Right renal pelvis (tissue), 4 donors: ENCODE results near the gene CD44. TPM values are rescaled to one million over a fixed set of nuclear protein-coding genes. Genes with fewer than 3 reads are reported as not detected.

Source experiments
- polyA plus RNA-seq, 4 donors: library from polyadenylated mRNA; unstranded; fragments of 120-200 nt; gene quantifications; one replicate each; pipeline ENCODE4 v1.2.1, GENCODE V29; 2013; ENCODE audit not compliant: insufficient read length in 4 of 4

The CD44 gene
- polyA plus RNA-seq, 4 donors = 11.6 to 15.2 (median 12.3) TPM

Other genes with a start within 250 kb of the CD44 start
- 10 to 100 TPM; 37.6 to 54.5 (median 43.7) TPM for gene APIP, start 222.8 kb upstream of the CD44 start, polyA plus RNA-seq
- gene PDHX, start 222.6 kb upstream of the CD44 start, polyA plus RNA-seq = 10 to 100 TPM; 37.4 to 44.6 (median 42.0) TPM